A549 (cell line): ENCODE measurements around the gene MYH10.

Experiments used
- CTCF ChIP-seq: fragments of >200 bp; sonication (Bioruptor Twin); formaldehyde crosslinking; IDR thresholded peaks from 3 replicates; pipeline ENCODE4 v1.5.1; 2016
- EP300 ChIP-seq, 2 experiments: fragments of >200 bp; sonication (Bioruptor Twin); formaldehyde crosslinking; IDR thresholded peaks; 2 replicates in 1 of 2; 3 replicates in 1 of 2; pipeline ENCODE4 v1.6.1; 2016 to 2017
- FOSB ChIP-seq: fragments of 250-450 bp; sonication (Bioruptor Pico); IDR thresholded peaks from 2 replicates; pipeline ENCODE4 v1.5.0; 2020; ENCODE audit warnings: mild to moderate bottlenecking, moderate library complexity
- HES2 ChIP-seq: fragments of >200 bp; sonication (Bioruptor Twin); formaldehyde crosslinking; IDR thresholded peaks from 2 replicates; pipeline ENCODE4 v1.6.1; 2016
- MAX ChIP-seq: IDR thresholded peaks from 2 replicates; pipeline ENCODE4 v1.6.1; 2012
- POLR2A ChIP-seq: IDR thresholded peaks from 2 replicates; pipeline ENCODE4 v1.6.1; 2012; ENCODE audit warnings: mild to moderate bottlenecking, low read length
- POLR2AphosphoS2 ChIP-seq: conservative IDR thresholded peaks from 2 replicates; pipeline ENCODE4 v1.6.1; 2012; ENCODE audit warnings: low read length, improper control_type of control experiment, inconsistent platforms
- RCOR1 ChIP-seq: fragments of 150-350 bp; IDR thresholded peaks from 2 replicates; pipeline ENCODE4 v1.6.1; 2014; ENCODE audit warnings: antibody characterized with exemption, low read length, low read depth

- TF ChIP-seq HES2 (no peak), CTCF (no peak), EP300 (IDR thresholded peaks at IDR 0.05) (no peak), FOSB (no peak), MAX (no peak), POLR2AphosphoS2 (no peak), RCOR1 (no peak), POLR2A (no peak)
Observed at GRCh38 chr17:8532021-8532420, 98.5 kb downstream of the MYH10 start.
